K562 (cell line): ENCODE measurements around the gene ROBO2. TPM values are rescaled to one million over a fixed set of nuclear protein-coding genes. Genes with fewer than 3 reads are reported as not detected.

Source experiments
- ATAC-seq: fragments of 200-7000 bp; cut with Tn5 transposase; 3 replicates; pipeline ENCODE4 v1.9.1; 2020; ENCODE audit warnings: moderate library complexity
- BruUV-seq: library from RNA; stranded (reverse); fragments of 400-500 nt; replicated peaks from 2 replicates; lab custom pipeline; 2021; lab: Mats Ljungman, UMichigan
- CTCF ChIA-PET: fragments of 300-600 bp; formaldehyde crosslinking; extraction: SDS; loops from one replicate; lab custom pipeline; 2021; ENCODE audit warnings: low intra/inter-chr PET ratio; lab: Yijun Ruan, JAX
- POLR2A ChIA-PET: fragments of 300-600, 350-650 bp; sonication (Branson Sonifier 250); formaldehyde crosslinking; extraction: SDS; loops from one replicate; lab custom pipeline; 2021; ENCODE audit warnings: antibody characterized with exemption, inconsistent platforms; lab: Yijun Ruan, JAX
- DNase-seq, 4 experiments: peaks; one replicate each; pipeline versions ENCODE4 v3.0.0 to v3.0.0-alpha.2; 2011 to 2018; ENCODE audit warnings: low spot score in 3 of 4, mixed read lengths in 3 of 4; ENCODE audit errors: extremely low read depth in 1 of 4
- FAIRE-seq: peaks from 2 replicates; lab custom pipeline; 2011; peaks lifted over from hg19 to GRCh38; lab: Jason Lieb, UNC
- H2AFZ ChIP-seq: 2 replicates; pipeline ENCODE4 v1.6.0; 2011; ENCODE audit warnings: low read depth, low read length, control low read depth, inconsistent platforms
- H3K27ac ChIP-seq: fragments of 200-600 bp; 3 replicates; pipeline ENCODE4 v1.8.0; 2011; ENCODE audit warnings: low read depth, mild to moderate bottlenecking, control low read depth, inconsistent platforms, low read length, moderate library complexity, mixed read lengths; ENCODE audit errors: extremely low read depth
- H3K27me3 ChIP-seq, 2 experiments: fragments of 300-600 bp in 1 of 2; 2 replicates in 1 of 2; 3 replicates in 1 of 2; pipeline versions ENCODE4 v1.6.0 to v1.8.0; 2011; ENCODE audit warnings: inconsistent platforms in 2 of 2, low read length in 2 of 2, mild to moderate bottlenecking in 1 of 2, mixed read lengths in 1 of 2, moderate library complexity in 1 of 2; ENCODE audit not compliant: control insufficient read depth in 2 of 2, insufficient read depth in 2 of 2
- H3K36me3 ChIP-seq: fragments of 300-600 bp; 3 replicates; pipeline ENCODE4 v1.8.0; 2011; ENCODE audit warnings: mild to moderate bottlenecking, low read length, inconsistent platforms; ENCODE audit not compliant: control insufficient read depth, insufficient read depth
- H3K4me1 ChIP-seq, 2 experiments: fragments of 200-600 bp in 1 of 2; replicated peaks in 1 of 2; 2 replicates in 1 of 2; 3 replicates in 1 of 2; pipeline versions ENCODE4 v1.5.1 to v1.8.0; 2011; ENCODE audit warnings: inconsistent platforms in 2 of 2, low read length in 2 of 2, mild to moderate bottlenecking in 1 of 2, mixed read lengths in 1 of 2, moderate library complexity in 1 of 2; ENCODE audit not compliant: control insufficient read depth in 2 of 2, insufficient read depth in 2 of 2
- H3K4me2 ChIP-seq: 2 replicates; pipeline ENCODE4 v1.6.1; 2011; ENCODE audit warnings: low read length, control low read depth, inconsistent platforms, mixed read lengths; ENCODE audit not compliant: insufficient read depth
- H3K4me3 ChIP-seq: fragments of 200-600 bp; sonication (generic), shearing (Covaris generic); 2 replicates; pipeline ENCODE4 v1.5.1; 2016; ENCODE audit warnings: control low read depth, inconsistent platforms
- H3K79me2 ChIP-seq: fragments of 200-600 bp; 3 replicates; pipeline ENCODE4 v1.8.0; 2011; ENCODE audit warnings: low read length, inconsistent platforms; ENCODE audit not compliant: control insufficient read depth, insufficient read depth
- H3K9ac ChIP-seq, 2 experiments: 2 replicates each; pipeline versions ENCODE4 v1.6.0 to v1.6.1; 2011; ENCODE audit warnings: low read depth in 2 of 2, low read length in 2 of 2, control low read depth in 1 of 2, inconsistent platforms in 1 of 2, mild to moderate bottlenecking in 1 of 2, mixed read lengths in 1 of 2; ENCODE audit not compliant: insufficient read depth in 1 of 2
- H3K9me1 ChIP-seq: one replicate; pipeline ENCODE4 v1.6.0; 2011; ENCODE audit warnings: inconsistent platforms, mild to moderate bottlenecking, low read length, moderate library complexity; ENCODE audit not compliant: control insufficient read depth, insufficient read depth
- H3K9me3 ChIP-seq: replicated peaks from 2 replicates; pipeline ENCODE4 v1.5.1; 2011; ENCODE audit warnings: low read depth, low read length, inconsistent platforms; ENCODE audit not compliant: control insufficient read depth, insufficient read depth
- H4K20me1 ChIP-seq: replicated peaks from 2 replicates; pipeline ENCODE4 v1.6.1; 2011; ENCODE audit warnings: low read length, inconsistent platforms, mixed read lengths; ENCODE audit not compliant: control insufficient read depth, insufficient read depth
- CTCF ChIP-seq, 3 experiments: IDR thresholded peaks in 2 of 3; conservative IDR thresholded peaks in 1 of 3; 2 replicates each; pipeline ENCODE4 v1.5.1; 2011 to 2012; ENCODE audit warnings: low read length in 3 of 3, mild to moderate bottlenecking in 3 of 3, control low read depth in 2 of 3, improper control_type of control experiment in 1 of 3, inconsistent platforms in 1 of 3, low read depth in 1 of 3, mixed read lengths in 1 of 3, moderate library complexity in 1 of 3; ENCODE audit not compliant: insufficient read depth in 2 of 3
- EP300 ChIP-seq: IDR thresholded peaks from 2 replicates; pipeline ENCODE4 v1.6.1; 2012; ENCODE audit warnings: low read length, improper control_type of control experiment
- REST ChIP-seq, 2 experiments: fragments of 450-650 bp; formaldehyde crosslinking in 1 of 2; IDR thresholded peaks; 2 replicates each; pipeline versions ENCODE4 v1.4.0 to v1.6.1; 2014 to 2020; ENCODE audit warnings: mild to moderate bottlenecking in 2 of 2, borderline replicate concordance in 1 of 2, low read depth in 1 of 2
- SRSF1 ChIP-seq: fragments of 200-400 bp; formaldehyde crosslinking; IDR thresholded peaks from 2 replicates; pipeline ENCODE4 v1.6.1; 2017; ENCODE audit warnings: mild to moderate bottlenecking, low read depth, low read length, moderate library complexity
- TBP ChIP-seq: optimal IDR thresholded peaks from 2 replicates; pipeline ENCODE3; 2011; ENCODE audit warnings: low read depth, low read length, improper control_type of control experiment
- ZBTB12 ChIP-seq: fragments of 250-450 bp; sonication (Bioruptor Pico); IDR thresholded peaks from 2 replicates; pipeline ENCODE4 v1.4.0; 2020
- ZNF3 ChIP-seq: fragments of 250-450 bp; sonication (Bioruptor Pico); IDR thresholded peaks from 2 replicates; pipeline ENCODE4 v1.5.0; 2021; ENCODE audit warnings: mild to moderate bottlenecking, moderate library complexity
- WGBS: fragments of 100-300 bp; shearing (Covaris generic); methylation state at CpG from one replicate; pipeline ENCODE4 v1.1.6; 2016; ENCODE audit warnings: low coverage, mixed read lengths; ENCODE audit not compliant: insufficient coverage; ENCODE audit errors: missing lambda C conversion rate; 5-methylcytosine and 5-hydroxymethylcytosine counted together
- in situ Hi-C: fragments of 300-500 bp; cut with MboI; formaldehyde crosslinking; loops from 4 replicates; pipeline ENCODE4 v1.15.0; 2018; ENCODE audit warnings: inconsistent platforms, mixed read lengths
- intact Hi-C: fragments of 100-400 bp; cut with micrococcal nuclease; formaldehyde crosslinking; loops from 2 replicates; pipeline ENCODE4 v1.14.2; 2022
- polyA plus RNA-seq, 8 experiments: library from polyadenylated mRNA; depleted of rRNA in 4 of 8; stranded (reverse) in 5 of 8; unstranded in 3 of 8; fragments of >200 nt; fragmentation: Nextera tagmentation in 2 of 8; fragmentation: Illumina TruSeq in 1 of 8; extraction: Ambion mirVana in 2 of 8; extraction: Trizol in 1 of 8; gene quantifications; 2 replicates each; pipeline versions ENCODE4 v1.2.1 to v1.2.3, GENCODE V29; 2011 to 2014; ENCODE audit warnings: inconsistent platforms in 1 of 8, missing spikeins in 1 of 8
- total RNA-seq, 7 experiments: library from RNA; depleted of rRNA in 6 of 7; stranded (reverse); fragments of >200 nt in 6 of 7; fragmentation: Illumina TruSeq in 2 of 7; extraction: Trizol in 2 of 7; gene quantifications; 2 replicates each; pipeline versions ENCODE4 v1.2.1 to v1.2.3, GENCODE V29; 2011 to 2021; ENCODE audit warnings: low replicate concordance in 1 of 7

ROBO2 gene
- total and polyA plus RNA-seq, 9 of the 15 experiments (the other 6 are each of a cell fraction or from before 2014, with no cell fraction given) = 0.84 to 3.0 (median 1.7) TPM

GRCh38 chr3:77150759-77151158 is 110.9 kb downstream of the ROBO2 start (continued):
- no peak for TF ChIP-seq TBP
- no peak for TF ChIP-seq SRSF1
- no peak for TF ChIP-seq ZNF3 (CRISPR knock-in tag)
- TF ChIP-seq EP300 = no peak

- no peak overlapping the region for H3K4me2 ChIP-seq
- H4K20me1 ChIP-seq = no peaks in the 10 kb centered on the region
- CTCF ChIA-PET = no interaction called here
- H3K4me3 ChIP-seq = no peak overlapping the region
- no peaks in the 10 kb centered on the region for H3K79me2 ChIP-seq
- H3K36me3 ChIP-seq = no peaks in the 10 kb centered on the region
- 21% methylated on average over 5 of the region's 5 CpGs for WGBS
- no TSS peak for BruUV-seq
- peaks cover 0 to 4% of the 10 kb centered on the region in 2 experiments; a peak in 1 of 5 replicates for H3K4me1 ChIP-seq
- ATAC-seq = peak; percentile 80
- in situ Hi-C loops = no loop called here
- no peak overlapping the region for H3K27ac ChIP-seq
- peak in 1 of 4 experiments; percentile 20 for DNase-seq
- H3K27me3 ChIP-seq = no peaks in the 10 kb centered on the region
- H3K9ac ChIP-seq = no peak overlapping the region
- POLR2A ChIA-PET = interaction anchor here (0.9 kb wide), 1 partner anchor 9 kb away, joined by 3 read pairs; no protein-coding TSS in a partner anchor
- no peaks in the 10 kb centered on the region for H3K9me1 ChIP-seq
- FAIRE-seq = no peak
- H2AFZ ChIP-seq = 0 out of 2 replicates have a peak overlapping the region, but pooled peaks have one; percentile 40
- intact Hi-C loops = loop anchor here (1.0 to 10.0 kb wide), 2 partner anchors 96 to 114 kb away; partner anchors contain the start of gene ROBO2
- H3K9me3 ChIP-seq = no peaks in the 10 kb centered on the region
- peak; percentile 7; the same call in 1 of the 2 replicates for TF ChIP-seq REST (IDR thresholded peaks at IDR 0.05; ENCODE audit: borderline replicate concordance)
- TF ChIP-seq REST (CRISPR knock-in tag; IDR thresholded peaks at IDR 0.05; ENCODE audit: low read depth) = no peak
- peak; percentile 25 to 30 (median 30); a peak in 3 of 6 replicates for TF ChIP-seq CTCF (IDR thresholded peaks at IDR 0.05 in 2 of 3, conservative IDR thresholded peaks at IDR 0.05 in 1 of 3; ENCODE audit: insufficient read depth in 2 of 3, low read depth in 1 of 3, low read length in 3 of 3)
- TF ChIP-seq ZBTB12 (CRISPR knock-in tag) = no peak
These were observed 119.1 kb downstream of the ROBO2 start for GRCh38 chr3:77158730-77159581.
